Fibroblast of the aortic adventitia (primary cell): Measurements from ENCODE around the gene KRT17. TPM values are rescaled to one million over a fixed set of nuclear protein-coding genes. Genes with fewer than 3 reads are reported as not detected.
"Not testable (repeated sequence)": the region's sequence is repeated elsewhere in the genome, so short reads cannot be mapped to it uniquely, and the experiment has no call there.

ENCODE experiments used
- DNase-seq: peaks from one replicate; pipeline ENCODE4 v3.0.0-alpha.2; 2010; ENCODE audit warnings: low read depth
- H3K4me3 ChIP-seq: 2 replicates; pipeline ENCODE4 v1.5.1; 2011; ENCODE audit warnings: low read depth, mild to moderate bottlenecking, control low read depth, low read length, moderate library complexity
- total RNA-seq: library from RNA; depleted of rRNA; stranded (reverse); fragments of >200 nt; gene quantifications from 2 replicates; pipeline ENCODE4 v1.2.3, GENCODE V29; 2012; ENCODE audit warnings: low replicate concordance
- TF ChIP-seq, protein P1 (sequence below): IDR thresholded peaks from 2 replicates; pipeline ENCODE4 v1.5.1; 2011; ENCODE audit warnings: mild to moderate bottlenecking, low read length, control low read depth, inconsistent platforms; ENCODE audit not compliant: insufficient read depth

KRT17 gene
- total RNA-seq, 1 donor, result not detected

- no peak overlapping the region for H3K4me3 ChIP-seq
- no peak for DNase-seq
- TF ChIP-seq, protein P1, sequence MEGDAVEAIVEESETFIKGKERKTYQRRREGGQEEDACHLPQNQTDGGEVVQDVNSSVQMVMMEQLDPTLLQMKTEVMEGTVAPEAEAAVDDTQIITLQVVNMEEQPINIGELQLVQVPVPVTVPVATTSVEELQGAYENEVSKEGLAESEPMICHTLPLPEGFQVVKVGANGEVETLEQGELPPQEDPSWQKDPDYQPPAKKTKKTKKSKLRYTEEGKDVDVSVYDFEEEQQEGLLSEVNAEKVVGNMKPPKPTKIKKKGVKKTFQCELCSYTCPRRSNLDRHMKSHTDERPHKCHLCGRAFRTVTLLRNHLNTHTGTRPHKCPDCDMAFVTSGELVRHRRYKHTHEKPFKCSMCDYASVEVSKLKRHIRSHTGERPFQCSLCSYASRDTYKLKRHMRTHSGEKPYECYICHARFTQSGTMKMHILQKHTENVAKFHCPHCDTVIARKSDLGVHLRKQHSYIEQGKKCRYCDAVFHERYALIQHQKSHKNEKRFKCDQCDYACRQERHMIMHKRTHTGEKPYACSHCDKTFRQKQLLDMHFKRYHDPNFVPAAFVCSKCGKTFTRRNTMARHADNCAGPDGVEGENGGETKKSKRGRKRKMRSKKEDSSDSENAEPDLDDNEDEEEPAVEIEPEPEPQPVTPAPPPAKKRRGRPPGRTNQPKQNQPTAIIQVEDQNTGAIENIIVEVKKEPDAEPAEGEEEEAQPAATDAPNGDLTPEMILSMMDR, result no peak
These were observed 40.9 kb downstream of the KRT17 start for GRCh38 chr17:41583137-41584127.

GRCh38 chr17:41582061-41582968 lies 42.1 kb downstream of the KRT17 start:
- not testable (repeated sequence) for H3K4me3 ChIP-seq, DNase-seq

DNA sequence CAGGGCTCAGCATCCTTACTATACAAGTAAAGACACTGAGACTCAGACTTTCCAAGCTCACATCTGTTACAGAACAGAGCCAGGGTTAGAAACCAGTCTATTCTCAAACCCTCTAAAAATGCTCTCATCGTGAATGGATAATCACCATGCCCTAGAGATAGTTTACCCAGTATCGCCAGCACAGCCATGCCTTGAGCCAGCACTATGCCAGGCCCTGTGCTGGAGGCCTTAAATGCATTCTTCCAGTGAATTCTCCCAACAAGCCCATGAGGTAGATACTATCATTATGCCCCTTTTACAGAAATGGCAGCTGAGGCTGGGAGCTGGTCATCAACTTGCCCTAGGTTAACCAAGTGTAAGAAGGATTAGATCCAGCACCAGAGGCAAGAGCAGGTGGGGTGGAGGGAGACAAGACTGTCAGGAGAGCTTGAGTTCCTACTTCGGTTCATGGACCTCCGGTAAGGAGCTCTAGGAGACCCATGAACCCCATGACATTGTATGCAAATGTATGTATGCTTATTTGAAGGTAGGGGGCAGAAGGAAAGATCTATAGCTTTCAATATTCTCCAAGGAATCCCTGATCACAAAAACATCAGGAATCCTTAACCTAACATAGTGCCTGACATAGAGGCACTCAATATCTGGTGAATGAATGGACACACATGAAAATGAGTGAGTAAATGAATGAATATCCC lies 42.9 kb downstream of the KRT17 start:
- DNase-seq, result no peak
- H3K4me3 ChIP-seq, result no peak overlapping the region
- TF ChIP-seq, protein P1, result no peak

DNA sequence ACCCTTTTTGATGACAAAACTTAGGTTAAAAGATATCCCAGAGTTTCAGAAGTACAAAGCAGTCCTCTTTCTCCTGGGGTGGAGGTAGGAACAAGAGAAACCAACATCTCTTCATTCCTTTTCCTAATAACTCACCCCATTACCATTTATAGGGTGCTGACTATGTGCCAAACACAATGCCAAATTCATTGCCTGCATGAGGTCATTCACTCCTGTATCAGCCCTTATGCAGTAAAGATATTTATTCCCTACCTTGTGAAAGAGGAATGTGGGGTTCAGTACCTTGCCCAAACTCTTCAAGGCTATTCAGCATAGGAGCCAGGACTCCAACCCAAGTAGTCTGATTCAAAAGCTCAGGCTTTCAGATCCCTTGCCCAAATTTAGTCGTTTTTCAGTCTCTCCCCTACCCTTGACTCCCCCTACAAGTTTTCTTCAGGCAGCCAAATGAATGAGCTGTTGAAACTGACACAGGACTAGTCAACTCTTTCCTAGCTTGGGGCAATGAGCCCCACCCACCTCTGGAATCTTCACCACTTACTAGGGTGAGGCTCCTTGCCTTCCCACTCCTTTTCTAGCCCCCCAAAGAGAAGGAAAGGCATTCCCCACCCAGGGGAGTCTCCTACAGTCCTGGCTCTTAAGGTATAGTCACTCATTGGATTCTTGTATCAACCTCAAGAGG lies 43.5 kb downstream of the KRT17 start:
- TF ChIP-seq, protein P1, result no peak
- no peak overlapping the region for H3K4me3 ChIP-seq
- no peak for DNase-seq

DNA sequence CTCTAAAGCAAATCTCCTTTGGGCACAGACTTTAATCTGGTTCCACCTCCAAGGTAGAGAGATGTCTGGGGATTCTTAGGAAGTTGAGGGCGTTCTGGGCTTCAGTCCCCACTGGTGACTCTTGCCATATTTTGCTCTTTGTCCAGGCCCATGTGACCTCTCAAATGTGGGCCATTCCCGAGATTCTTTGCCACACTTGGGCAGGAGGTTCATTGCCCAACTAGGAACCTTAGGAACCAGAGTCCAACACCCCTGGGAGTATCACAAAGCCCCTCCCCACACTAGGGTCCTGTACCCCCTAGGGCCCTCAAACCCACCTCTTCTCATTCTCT lies 44.2 kb downstream of the KRT17 start:
- H3K4me3 ChIP-seq, result no peak overlapping the region
- DNase-seq, result no peak
- TF ChIP-seq, protein P1, result no peak

- DNase-seq, result peak; percentile 84
- TF ChIP-seq, protein P1, result peak; percentile 95
These were observed 44.7 kb downstream of the KRT17 start for GRCh38 chr17:41579484-41580243.

More at GRCh38 chr17:41579484-41580243, 44.7 kb downstream of the KRT17 start:
- no peak overlapping the region for H3K4me3 ChIP-seq
